ENCODE data around the gene GET3.

The GET3 gene

DNA sequence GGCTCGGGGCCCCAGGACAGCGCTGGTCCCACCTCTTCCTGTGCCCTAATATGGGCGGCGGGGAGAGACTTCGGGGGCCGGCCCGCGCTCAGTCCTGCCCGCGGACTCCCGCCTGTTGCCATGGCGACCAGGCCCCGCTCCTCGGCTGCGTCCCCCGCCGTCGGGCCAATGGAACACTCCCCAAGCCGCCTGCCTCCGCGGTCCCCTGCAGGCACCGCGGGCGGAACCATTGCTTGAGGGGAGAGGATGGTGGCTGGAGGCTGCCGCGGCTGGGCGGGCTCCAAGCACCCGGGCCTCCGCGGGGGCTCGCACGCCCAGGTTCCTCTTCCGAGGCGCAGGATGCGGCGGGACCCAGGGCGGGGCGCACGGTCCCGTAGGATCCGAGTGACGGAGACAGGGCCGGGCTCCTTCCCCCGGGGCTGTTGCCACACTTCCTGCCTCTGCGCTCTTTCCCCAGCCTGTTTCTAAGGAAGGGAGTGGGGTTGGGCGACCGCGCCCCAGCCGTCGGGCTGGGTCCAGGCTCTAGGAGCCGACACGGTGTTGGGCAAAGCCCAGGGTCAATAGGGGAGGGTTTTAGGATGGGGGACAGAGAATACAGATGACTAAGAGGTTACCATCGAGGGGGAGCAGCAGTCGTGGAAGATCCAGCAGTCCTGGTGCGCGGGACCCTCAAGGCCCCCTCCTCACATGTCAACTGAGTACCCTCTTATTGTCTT lies 52.8 kb downstream of the GET3 start:
- Histone ChIP-seq H3K4me3 (ENCODE audit: low read depth in 1 of 5, low read length in 5 of 5) (peak overlapping the region; percentile 78 to 100 (median 95)), H3K9me3 (ENCODE audit: control insufficient read depth in 5 of 5, low read length in 5 of 5) (no peaks in the 10 kb centered on the region), H3K4me1 (ENCODE audit: control insufficient read depth in 5 of 5, insufficient read depth in 5 of 5, low read length in 5 of 5) (peaks cover 17 to 63% (median 52%) of the 10 kb centered on the region in 5 donors)

DNA sequence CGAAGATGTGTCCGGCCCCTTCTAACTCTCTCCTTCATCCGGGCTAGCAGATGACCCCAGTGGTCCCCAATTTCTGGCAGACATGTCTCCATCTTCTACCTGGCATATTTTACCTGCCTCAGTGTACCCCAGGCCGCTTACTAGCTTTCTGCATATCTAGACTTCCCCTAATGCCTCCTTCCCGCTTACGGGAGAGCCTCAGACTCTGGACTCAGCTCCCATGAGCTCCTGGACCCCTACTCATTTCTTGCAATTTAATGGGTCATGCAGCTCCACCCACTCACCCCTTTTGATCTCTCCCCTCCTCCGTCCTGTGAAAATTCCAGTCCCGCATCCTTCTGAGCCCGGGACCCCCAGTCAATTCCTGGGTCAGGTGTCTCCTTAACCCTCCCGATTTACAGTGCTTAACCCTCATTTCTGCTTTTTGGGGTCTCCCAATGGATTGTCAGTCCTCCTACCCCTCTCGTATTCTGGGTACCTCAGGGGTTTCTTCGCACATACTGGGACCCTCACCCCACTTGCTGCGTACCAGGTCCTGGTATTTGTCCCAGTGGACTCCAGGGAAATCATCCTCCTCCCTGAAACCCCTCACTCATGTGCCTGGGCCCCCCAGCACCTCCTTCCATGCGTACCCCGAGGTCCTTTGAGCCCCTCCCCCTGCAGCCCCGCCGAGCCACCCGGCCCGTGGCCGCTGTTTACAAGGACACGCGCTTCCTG lies 53.5 kb downstream of the GET3 start:
- H3K4me1 ChIP-seq (ENCODE audit: control insufficient read depth in 5 of 5, insufficient read depth in 5 of 5, low read length in 5 of 5), result peaks cover 16 to 58% (median 46%) of the 10 kb centered on the region in 5 donors
- H3K4me3 ChIP-seq (ENCODE audit: low read depth in 1 of 5, low read length in 5 of 5), result peak overlapping the region; percentile 78 to 100 (median 95)
- H3K36me3 ChIP-seq (ENCODE audit: control insufficient read depth in 5 of 5, insufficient read depth in 5 of 5, low read length in 5 of 5), result no peaks in the 10 kb centered on the region
- peak overlapping the region; percentile 100 for H3K27ac ChIP-seq (ENCODE audit: low read depth, low read length)
- H3K9ac ChIP-seq (ENCODE audit: low read length in 5 of 5), result peak overlapping the region; percentile 85 to 100 (median 90)
- no peaks in the 10 kb centered on the region for H3K27me3 ChIP-seq (ENCODE audit: control insufficient read depth in 5 of 5, insufficient read depth in 4 of 5, low read length in 5 of 5)
- H3K9me3 ChIP-seq (ENCODE audit: control insufficient read depth in 5 of 5, low read length in 5 of 5), result no peaks in the 10 kb centered on the region

More for the DNA sequence above, 52.8 kb downstream of the GET3 start:
- H3K36me3 ChIP-seq (ENCODE audit: control insufficient read depth in 5 of 5, insufficient read depth in 5 of 5, low read length in 5 of 5), result no peaks in the 10 kb centered on the region
- peak overlapping the region; percentile 100 for H3K27ac ChIP-seq (ENCODE audit: low read depth, low read length)
- no peaks in the 10 kb centered on the region for H3K27me3 ChIP-seq (ENCODE audit: control insufficient read depth in 5 of 5, insufficient read depth in 4 of 5, low read length in 5 of 5)
- H3K9ac ChIP-seq (ENCODE audit: low read length in 5 of 5), result peak overlapping the region; percentile 85 to 100 (median 90)

DNA sequence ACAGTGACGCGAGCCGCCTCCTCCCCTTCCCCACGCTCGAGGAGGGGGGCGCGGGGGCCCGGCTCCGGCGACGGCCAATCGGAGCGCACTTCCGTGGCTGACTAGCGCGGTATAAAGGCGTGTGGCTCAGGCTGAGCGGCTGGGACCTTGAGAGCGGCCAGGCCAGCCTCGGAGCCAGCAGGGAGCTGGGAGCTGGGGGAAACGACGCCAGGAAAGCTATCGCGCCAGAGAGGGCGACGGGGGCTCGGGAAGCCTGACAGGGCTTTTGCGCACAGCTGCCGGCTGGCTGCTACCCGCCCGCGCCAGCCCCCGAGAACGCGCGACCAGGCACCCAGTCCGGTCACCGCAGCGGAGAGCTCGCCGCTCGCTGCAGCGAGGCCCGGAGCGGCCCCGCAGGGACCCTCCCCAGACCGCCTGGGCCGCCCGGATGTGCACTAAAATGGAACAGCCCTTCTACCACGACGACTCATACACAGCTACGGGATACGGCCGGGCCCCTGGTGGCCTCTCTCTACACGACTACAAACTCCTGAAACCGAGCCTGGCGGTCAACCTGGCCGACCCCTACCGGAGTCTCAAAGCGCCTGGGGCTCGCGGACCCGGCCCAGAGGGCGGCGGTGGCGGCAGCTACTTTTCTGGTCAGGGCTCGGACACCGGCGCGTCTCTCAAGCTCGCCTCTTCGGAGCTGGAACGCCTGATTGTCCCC lies 54.2 kb downstream of the GET3 start, which contains the start of gene JUNB:
TSS of gene JUNB (plus strand) at position 142 of the 706 bp plus-strand sequence. CDS start at position 428, 286 bp downstream.
- Histone ChIP-seq H3K4me1 (ENCODE audit: control insufficient read depth in 5 of 5, insufficient read depth in 5 of 5, low read length in 5 of 5) (peaks cover 17 to 58% (median 46%) of the 10 kb centered on the region in 5 donors), H3K27ac (ENCODE audit: low read depth, low read length) (peak within 1 kb of the TSS; percentile 100), H3K27me3 (ENCODE audit: control insufficient read depth in 5 of 5, insufficient read depth in 4 of 5, low read length in 5 of 5) (no peaks in the 10 kb centered on the region)

DNA sequence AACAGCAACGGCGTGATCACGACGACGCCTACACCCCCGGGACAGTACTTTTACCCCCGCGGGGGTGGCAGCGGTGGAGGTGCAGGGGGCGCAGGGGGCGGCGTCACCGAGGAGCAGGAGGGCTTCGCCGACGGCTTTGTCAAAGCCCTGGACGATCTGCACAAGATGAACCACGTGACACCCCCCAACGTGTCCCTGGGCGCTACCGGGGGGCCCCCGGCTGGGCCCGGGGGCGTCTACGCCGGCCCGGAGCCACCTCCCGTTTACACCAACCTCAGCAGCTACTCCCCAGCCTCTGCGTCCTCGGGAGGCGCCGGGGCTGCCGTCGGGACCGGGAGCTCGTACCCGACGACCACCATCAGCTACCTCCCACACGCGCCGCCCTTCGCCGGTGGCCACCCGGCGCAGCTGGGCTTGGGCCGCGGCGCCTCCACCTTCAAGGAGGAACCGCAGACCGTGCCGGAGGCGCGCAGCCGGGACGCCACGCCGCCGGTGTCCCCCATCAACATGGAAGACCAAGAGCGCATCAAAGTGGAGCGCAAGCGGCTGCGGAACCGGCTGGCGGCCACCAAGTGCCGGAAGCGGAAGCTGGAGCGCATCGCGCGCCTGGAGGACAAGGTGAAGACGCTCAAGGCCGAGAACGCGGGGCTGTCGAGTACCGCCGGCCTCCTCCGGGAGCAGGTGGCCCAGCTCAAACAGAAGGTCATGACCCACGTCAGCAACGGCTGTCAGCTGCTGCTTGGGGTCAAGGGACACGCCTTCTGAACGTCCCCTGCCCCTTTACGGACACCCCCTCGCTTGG lies 55.0 kb downstream of the GET3 start:
- Histone ChIP-seq H3K9ac (ENCODE audit: low read length in 5 of 5) (peak overlapping the region; percentile 90 to 100 (median 100)), H3K27ac (ENCODE audit: low read depth, low read length) (peak overlapping the region; percentile 100), H3K9me3 (ENCODE audit: control insufficient read depth in 5 of 5, low read length in 5 of 5) (no peaks in the 10 kb centered on the region), H3K36me3 (ENCODE audit: control insufficient read depth in 5 of 5, insufficient read depth in 5 of 5, low read length in 5 of 5) (peaks cover 0 to 7% (median 4%) of the 10 kb centered on the region in 5 donors), H3K4me1 (ENCODE audit: control insufficient read depth in 5 of 5, insufficient read depth in 5 of 5, low read length in 5 of 5) (peaks cover 16 to 54% (median 40%) of the 10 kb centered on the region in 5 donors), H3K27me3 (ENCODE audit: control insufficient read depth in 5 of 5, insufficient read depth in 4 of 5, low read length in 5 of 5) (no peaks in the 10 kb centered on the region), H3K4me3 (ENCODE audit: low read depth in 1 of 5, low read length in 5 of 5) (peak overlapping the region; percentile 75 to 100 (median 98))

More for the DNA sequence above, 54.2 kb downstream of the GET3 start, which contains the start of gene JUNB:
- Histone ChIP-seq H3K9ac (ENCODE audit: low read length in 5 of 5) (peak within 1 kb of the TSS; percentile 90 to 100 (median 100)), H3K4me3 (ENCODE audit: low read depth in 1 of 5, low read length in 5 of 5) (peak within 1 kb of the TSS; percentile 86 to 100 (median 98)), H3K9me3 (ENCODE audit: control insufficient read depth in 5 of 5, low read length in 5 of 5) (no peaks in the 10 kb centered on the region), H3K36me3 (ENCODE audit: control insufficient read depth in 5 of 5, insufficient read depth in 5 of 5, low read length in 5 of 5) (no peaks in the 10 kb centered on the region)

DNA sequence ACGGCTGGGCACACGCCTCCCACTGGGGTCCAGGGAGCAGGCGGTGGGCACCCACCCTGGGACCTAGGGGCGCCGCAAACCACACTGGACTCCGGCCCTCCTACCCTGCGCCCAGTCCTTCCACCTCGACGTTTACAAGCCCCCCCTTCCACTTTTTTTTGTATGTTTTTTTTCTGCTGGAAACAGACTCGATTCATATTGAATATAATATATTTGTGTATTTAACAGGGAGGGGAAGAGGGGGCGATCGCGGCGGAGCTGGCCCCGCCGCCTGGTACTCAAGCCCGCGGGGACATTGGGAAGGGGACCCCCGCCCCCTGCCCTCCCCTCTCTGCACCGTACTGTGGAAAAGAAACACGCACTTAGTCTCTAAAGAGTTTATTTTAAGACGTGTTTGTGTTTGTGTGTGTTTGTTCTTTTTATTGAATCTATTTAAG lies 55.6 kb downstream of the GET3 start:
- Histone ChIP-seq H3K4me1 (ENCODE audit: control insufficient read depth in 5 of 5, insufficient read depth in 5 of 5, low read length in 5 of 5) (peaks cover 16 to 48% (median 39%) of the 10 kb centered on the region in 5 donors), H3K36me3 (ENCODE audit: control insufficient read depth in 5 of 5, insufficient read depth in 5 of 5, low read length in 5 of 5) (peaks cover 0 to 9% (median 4%) of the 10 kb centered on the region in 5 donors), H3K27me3 (ENCODE audit: control insufficient read depth in 5 of 5, insufficient read depth in 4 of 5, low read length in 5 of 5) (no peaks in the 10 kb centered on the region), H3K4me3 (ENCODE audit: low read depth in 1 of 5, low read length in 5 of 5) (peak overlapping the region; percentile 75 to 100 (median 98)), H3K9me3 (ENCODE audit: control insufficient read depth in 5 of 5, low read length in 5 of 5) (no peaks in the 10 kb centered on the region), H3K9ac (ENCODE audit: low read length in 5 of 5) (peak overlapping the region; percentile 90 to 100 (median 100)), H3K27ac (ENCODE audit: low read depth, low read length) (peak overlapping the region; percentile 100)

DNA sequence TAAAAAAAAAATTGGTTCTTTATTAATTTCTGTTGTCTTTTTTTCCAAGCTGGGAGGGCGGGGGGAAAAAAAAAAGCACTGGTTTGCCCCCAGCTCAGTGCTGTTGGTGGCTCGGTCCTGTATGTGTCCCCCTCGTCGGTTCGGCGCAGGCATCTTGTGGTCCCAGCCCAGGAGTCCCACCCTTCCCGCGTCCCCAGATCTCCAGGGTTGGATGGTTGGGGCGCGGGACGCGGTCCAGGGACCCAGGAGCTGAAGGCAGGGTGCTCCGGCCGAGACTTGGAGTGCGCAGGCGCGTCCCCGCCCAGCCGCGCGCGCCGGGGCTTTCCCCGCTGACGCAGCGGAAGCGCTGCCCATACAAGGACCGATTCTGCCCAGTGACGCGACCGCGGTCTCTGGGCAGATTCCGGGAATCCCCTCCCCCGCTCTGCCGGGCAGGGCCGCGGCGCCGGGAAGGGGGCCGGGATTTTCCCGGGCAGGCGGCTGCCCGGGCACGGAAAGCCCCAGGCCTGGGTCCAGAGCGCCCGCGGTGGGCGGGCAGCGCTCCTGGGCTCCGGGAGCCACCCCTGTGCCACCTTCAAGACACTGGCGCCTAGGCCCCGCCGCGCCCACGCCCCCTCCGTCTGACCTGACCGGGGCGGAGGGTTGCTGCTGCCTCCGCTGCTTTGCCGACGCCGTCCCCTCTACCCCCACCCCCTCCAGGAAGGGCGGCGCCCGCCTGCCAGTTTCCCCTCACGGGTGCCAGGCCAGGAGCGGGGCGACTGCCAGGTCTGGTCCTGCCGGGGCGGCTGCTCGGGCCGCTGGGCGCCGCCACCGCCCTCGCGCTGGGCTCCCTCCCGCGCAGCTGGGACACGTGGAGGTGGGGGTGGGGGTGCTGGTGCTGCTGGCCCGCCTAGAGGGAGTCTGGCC lies 56.2 kb downstream of the GET3 start:
- Histone ChIP-seq H3K27ac (ENCODE audit: low read depth, low read length) (peak overlapping the region; percentile 100), H3K9ac (ENCODE audit: low read length in 5 of 5) (peak overlapping the region; percentile 90 to 100 (median 100)), H3K4me1 (ENCODE audit: control insufficient read depth in 5 of 5, insufficient read depth in 5 of 5, low read length in 5 of 5) (peaks cover 13 to 41% (median 32%) of the 10 kb centered on the region in 5 donors), H3K36me3 (ENCODE audit: control insufficient read depth in 5 of 5, insufficient read depth in 5 of 5, low read length in 5 of 5) (peaks cover 0 to 10% (median 4%) of the 10 kb centered on the region in 5 donors), H3K9me3 (ENCODE audit: control insufficient read depth in 5 of 5, low read length in 5 of 5) (no peaks in the 10 kb centered on the region), H3K27me3 (ENCODE audit: control insufficient read depth in 5 of 5, insufficient read depth in 4 of 5, low read length in 5 of 5) (no peaks in the 10 kb centered on the region), H3K4me3 (ENCODE audit: low read depth in 1 of 5, low read length in 5 of 5) (peak overlapping the region; percentile 75 to 100 (median 98))

DNA sequence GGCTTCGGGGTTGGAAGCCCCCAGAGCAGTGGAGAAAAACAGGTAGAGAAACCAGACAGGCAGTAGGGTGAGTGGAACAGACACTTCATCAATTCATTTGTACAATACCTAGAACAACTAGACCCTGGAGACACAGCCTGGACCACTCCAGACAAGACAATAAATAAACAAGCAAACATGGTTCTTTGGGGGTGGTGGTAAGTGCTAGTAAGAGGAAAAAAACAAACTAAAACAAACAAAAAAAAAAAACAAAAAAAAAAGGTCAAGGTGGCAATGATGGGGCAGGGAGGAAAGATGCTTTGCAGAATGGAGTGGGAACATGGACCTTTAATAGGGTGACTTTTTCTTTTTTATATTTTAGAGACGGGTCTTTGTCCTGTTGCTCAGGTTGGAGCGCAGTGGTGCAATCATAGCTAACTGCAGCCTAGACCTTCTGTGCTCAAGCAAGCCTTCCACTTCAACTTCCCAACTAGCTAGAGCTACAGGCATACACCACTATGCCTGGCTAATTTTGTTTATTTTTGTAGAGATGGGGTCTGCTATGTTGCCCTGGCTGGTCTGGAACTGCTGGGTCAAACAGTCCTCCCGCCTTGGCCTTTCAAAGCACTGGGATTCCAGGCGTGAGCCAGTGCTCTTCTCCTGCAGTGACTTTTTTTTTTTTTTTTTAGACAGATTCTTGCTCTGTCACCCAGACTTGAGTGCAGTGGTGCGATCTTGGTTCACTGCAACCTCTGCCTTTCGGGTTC lies 57.1 kb downstream of the GET3 start:
- peaks cover 7 to 33% (median 24%) of the 10 kb centered on the region in 5 donors for H3K4me1 ChIP-seq (ENCODE audit: control insufficient read depth in 5 of 5, insufficient read depth in 5 of 5, low read length in 5 of 5)
- H3K9me3 ChIP-seq (ENCODE audit: control insufficient read depth in 5 of 5, low read length in 5 of 5), result no peaks in the 10 kb centered on the region
- no peaks in the 10 kb centered on the region for H3K27me3 ChIP-seq (ENCODE audit: control insufficient read depth in 5 of 5, insufficient read depth in 4 of 5, low read length in 5 of 5)
- H3K4me3 ChIP-seq (ENCODE audit: low read depth in 1 of 5, low read length in 5 of 5), result peak overlapping the region; percentile 50 to 100 (median 95)
- peak overlapping the region in 4 of 5 donors; percentile 51 to 100 (median 98) for H3K9ac ChIP-seq (ENCODE audit: low read length in 5 of 5)
- H3K36me3 ChIP-seq (ENCODE audit: control insufficient read depth in 5 of 5, insufficient read depth in 5 of 5, low read length in 5 of 5), result peaks cover 0 to 17% (median 6%) of the 10 kb centered on the region in 5 donors
- peak overlapping the region; percentile 100 for H3K27ac ChIP-seq (ENCODE audit: low read depth, low read length)

DNA sequence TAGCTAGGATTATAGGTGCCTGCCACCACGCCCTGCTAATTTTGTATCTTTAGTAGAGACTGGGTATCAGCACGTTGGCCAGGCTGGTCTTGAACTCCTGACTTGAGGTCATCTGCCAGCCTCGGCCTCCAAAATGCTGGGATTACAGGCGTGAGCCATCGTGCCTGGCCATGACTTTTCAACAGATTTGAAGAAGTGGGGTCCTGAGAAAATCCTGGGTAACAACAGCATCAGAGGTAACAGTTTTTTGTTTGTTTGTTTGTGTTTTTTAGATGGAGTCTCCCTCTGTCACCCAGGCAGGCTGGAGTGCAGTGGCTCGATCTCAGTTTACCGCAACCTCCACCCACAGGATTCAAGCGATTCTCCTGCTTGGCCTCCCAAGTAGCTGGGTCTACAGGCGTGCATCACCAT lies 57.7 kb downstream of the GET3 start:
- Histone ChIP-seq H3K4me1 (ENCODE audit: control insufficient read depth in 5 of 5, insufficient read depth in 5 of 5, low read length in 5 of 5) (peaks cover 7 to 32% (median 24%) of the 10 kb centered on the region in 5 donors), H3K27ac (ENCODE audit: low read depth, low read length) (peak overlapping the region; percentile 100), H3K9ac (ENCODE audit: low read length in 5 of 5) (no peak overlapping the region), H3K27me3 (ENCODE audit: control insufficient read depth in 5 of 5, insufficient read depth in 4 of 5, low read length in 5 of 5) (no peaks in the 10 kb centered on the region), H3K9me3 (ENCODE audit: control insufficient read depth in 5 of 5, low read length in 5 of 5) (no peaks in the 10 kb centered on the region), H3K4me3 (ENCODE audit: low read depth in 1 of 5, low read length in 5 of 5) (peak overlapping the region in 1 of 5 donors; percentile 59), H3K36me3 (ENCODE audit: control insufficient read depth in 5 of 5, insufficient read depth in 5 of 5, low read length in 5 of 5) (peaks cover 0 to 23% (median 11%) of the 10 kb centered on the region in 5 donors)

Data from subcutaneous abdominal adipose tissue (tissue), 5 donors.